ENCODE measurements around the gene LSM14B.

The LSM14B gene

GRCh38 chr20:62116558-62117361, 5.5 kb upstream of the LSM14B start:
- no peaks in the 10 kb centered on the region for H3K79me2 ChIP-seq
- H3K27me3 ChIP-seq (ENCODE audit: control insufficient read depth, insufficient read depth, low read length) = no peaks in the 10 kb centered on the region
- TF ChIP-seq, protein P1, sequence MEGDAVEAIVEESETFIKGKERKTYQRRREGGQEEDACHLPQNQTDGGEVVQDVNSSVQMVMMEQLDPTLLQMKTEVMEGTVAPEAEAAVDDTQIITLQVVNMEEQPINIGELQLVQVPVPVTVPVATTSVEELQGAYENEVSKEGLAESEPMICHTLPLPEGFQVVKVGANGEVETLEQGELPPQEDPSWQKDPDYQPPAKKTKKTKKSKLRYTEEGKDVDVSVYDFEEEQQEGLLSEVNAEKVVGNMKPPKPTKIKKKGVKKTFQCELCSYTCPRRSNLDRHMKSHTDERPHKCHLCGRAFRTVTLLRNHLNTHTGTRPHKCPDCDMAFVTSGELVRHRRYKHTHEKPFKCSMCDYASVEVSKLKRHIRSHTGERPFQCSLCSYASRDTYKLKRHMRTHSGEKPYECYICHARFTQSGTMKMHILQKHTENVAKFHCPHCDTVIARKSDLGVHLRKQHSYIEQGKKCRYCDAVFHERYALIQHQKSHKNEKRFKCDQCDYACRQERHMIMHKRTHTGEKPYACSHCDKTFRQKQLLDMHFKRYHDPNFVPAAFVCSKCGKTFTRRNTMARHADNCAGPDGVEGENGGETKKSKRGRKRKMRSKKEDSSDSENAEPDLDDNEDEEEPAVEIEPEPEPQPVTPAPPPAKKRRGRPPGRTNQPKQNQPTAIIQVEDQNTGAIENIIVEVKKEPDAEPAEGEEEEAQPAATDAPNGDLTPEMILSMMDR (IDR thresholded peaks at IDR 0.05) = no peak
- H3K4me1 ChIP-seq = no peaks in the 10 kb centered on the region
- no peak overlapping the region for H2AFZ ChIP-seq
- no peaks in the 10 kb centered on the region for H3K36me3 ChIP-seq (ENCODE audit: control insufficient read depth, insufficient read depth, low read length)
- H3K9ac ChIP-seq = no peak overlapping the region
- H3K27ac ChIP-seq = no peak overlapping the region
- no peak overlapping the region for H3K4me3 ChIP-seq (ENCODE audit: low read depth, low read length)
- H3K9me3 ChIP-seq (ENCODE audit: control insufficient read depth, low read length) = no peaks in the 10 kb centered on the region
- H3K4me2 ChIP-seq (ENCODE audit: low read length) = no peak overlapping the region

DNA sequence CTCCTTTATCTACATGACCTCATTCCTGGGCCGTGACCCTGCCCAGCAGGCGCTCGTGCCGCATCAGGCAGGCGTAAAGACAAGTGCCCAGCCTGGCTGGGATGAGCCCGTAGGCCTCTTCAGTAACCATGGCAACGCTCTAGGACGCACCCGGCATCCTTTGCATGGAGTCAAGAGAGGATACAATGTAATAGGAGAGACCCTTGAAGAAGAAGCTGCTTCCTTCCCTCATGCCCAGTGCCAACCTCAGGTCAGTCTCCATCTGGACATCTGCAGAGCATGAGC, 5.0 kb upstream of the LSM14B start:
- Histone ChIP-seq H3K36me3 (ENCODE audit: control insufficient read depth, insufficient read depth, low read length) (no peaks in the 10 kb centered on the region), H3K4me1 (no peaks in the 10 kb centered on the region), H3K9ac (no peak overlapping the region), H3K27ac (no peak overlapping the region), H3K4me2 (ENCODE audit: low read length) (no peak overlapping the region), H3K9me3 (ENCODE audit: control insufficient read depth, low read length) (no peaks in the 10 kb centered on the region), H3K79me2 (no peaks in the 10 kb centered on the region), H3K27me3 (ENCODE audit: control insufficient read depth, insufficient read depth, low read length) (no peaks in the 10 kb centered on the region), H3K4me3 (ENCODE audit: low read depth, low read length) (no peak overlapping the region), H2AFZ (no peak overlapping the region)
- TF ChIP-seq, protein P1 (IDR thresholded peaks at IDR 0.05) = no peak

GRCh38 chr20:62117658-62118057, 4.6 kb upstream of the LSM14B start:
- H3K27me3 ChIP-seq (ENCODE audit: control insufficient read depth, insufficient read depth, low read length) = no peaks in the 10 kb centered on the region
- TF ChIP-seq, protein P1 (IDR thresholded peaks at IDR 0.05) = no peak
- H3K36me3 ChIP-seq (ENCODE audit: control insufficient read depth, insufficient read depth, low read length) = no peaks in the 10 kb centered on the region
- no peaks in the 10 kb centered on the region for H3K79me2 ChIP-seq
- no peaks in the 10 kb centered on the region for H3K9me3 ChIP-seq (ENCODE audit: control insufficient read depth, low read length)
- H3K4me1 ChIP-seq = no peaks in the 10 kb centered on the region
- H3K4me2 ChIP-seq (ENCODE audit: low read length) = no peak overlapping the region
- H2AFZ ChIP-seq = no peak overlapping the region
- H3K9ac ChIP-seq = no peak overlapping the region
- no peak overlapping the region for H3K4me3 ChIP-seq (ENCODE audit: low read depth, low read length)
- no peak overlapping the region for H3K27ac ChIP-seq

DNA sequence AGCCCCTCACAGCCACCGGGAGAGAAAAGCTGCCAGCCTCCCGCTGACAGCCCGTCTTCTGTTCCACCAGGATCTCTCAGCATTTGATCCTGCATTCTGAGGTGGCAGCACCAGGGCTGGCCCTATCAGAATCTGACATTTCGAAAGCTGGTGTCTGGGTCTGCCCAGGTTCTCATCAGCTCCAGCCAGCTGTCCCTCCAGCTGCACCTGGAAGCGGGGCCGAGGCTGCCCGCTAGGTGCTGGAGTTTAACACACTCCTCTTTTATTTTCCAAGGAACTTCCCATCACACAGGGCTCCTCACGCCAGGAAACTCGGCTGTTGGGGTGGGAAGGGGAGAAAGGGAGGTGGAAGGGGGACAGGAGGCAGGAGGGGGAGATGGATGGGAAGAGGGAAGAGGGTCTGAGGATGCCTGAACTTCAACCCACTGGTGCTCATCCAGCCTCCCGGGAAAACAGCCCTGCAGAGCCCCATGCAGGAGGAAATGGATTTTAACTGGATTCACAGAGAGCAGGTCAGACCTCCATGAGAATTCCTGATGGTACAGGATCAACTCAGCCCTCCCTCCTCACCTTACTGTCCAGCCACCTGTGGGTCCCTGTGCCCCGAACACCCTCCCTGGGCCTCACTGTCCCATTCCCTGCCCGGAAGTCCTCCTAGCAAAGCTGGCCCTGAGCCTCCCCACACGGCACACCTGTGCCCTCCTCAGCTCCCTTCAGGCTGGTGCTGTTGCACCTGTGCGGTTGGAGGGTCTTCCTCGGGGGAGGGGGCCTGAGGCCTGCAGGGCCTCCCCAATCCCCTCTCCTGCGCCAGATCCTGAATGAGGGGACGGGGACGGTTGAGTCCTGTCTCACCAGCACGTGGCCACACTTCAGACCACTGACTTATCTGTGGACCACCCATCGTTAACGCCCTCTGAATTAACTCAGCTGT, 3.9 kb upstream of the LSM14B start:
- Histone ChIP-seq H3K36me3 (ENCODE audit: control insufficient read depth, insufficient read depth, low read length) (no peaks in the 10 kb centered on the region), H3K4me2 (ENCODE audit: low read length) (no peak overlapping the region), H3K27me3 (ENCODE audit: control insufficient read depth, insufficient read depth, low read length) (no peaks in the 10 kb centered on the region), H3K4me1 (peaks cover 1% of the 10 kb centered on the region), H3K27ac (no peak overlapping the region), H2AFZ (no peak overlapping the region), H3K79me2 (no peaks in the 10 kb centered on the region), H3K9me3 (ENCODE audit: control insufficient read depth, low read length) (no peaks in the 10 kb centered on the region), H3K4me3 (ENCODE audit: low read depth, low read length) (no peak overlapping the region), H3K9ac (no peak overlapping the region)
- TF ChIP-seq, protein P1 (IDR thresholded peaks at IDR 0.05) = no peak
